ENCODE data around the gene RAB40B.

RAB40B gene

DNA sequence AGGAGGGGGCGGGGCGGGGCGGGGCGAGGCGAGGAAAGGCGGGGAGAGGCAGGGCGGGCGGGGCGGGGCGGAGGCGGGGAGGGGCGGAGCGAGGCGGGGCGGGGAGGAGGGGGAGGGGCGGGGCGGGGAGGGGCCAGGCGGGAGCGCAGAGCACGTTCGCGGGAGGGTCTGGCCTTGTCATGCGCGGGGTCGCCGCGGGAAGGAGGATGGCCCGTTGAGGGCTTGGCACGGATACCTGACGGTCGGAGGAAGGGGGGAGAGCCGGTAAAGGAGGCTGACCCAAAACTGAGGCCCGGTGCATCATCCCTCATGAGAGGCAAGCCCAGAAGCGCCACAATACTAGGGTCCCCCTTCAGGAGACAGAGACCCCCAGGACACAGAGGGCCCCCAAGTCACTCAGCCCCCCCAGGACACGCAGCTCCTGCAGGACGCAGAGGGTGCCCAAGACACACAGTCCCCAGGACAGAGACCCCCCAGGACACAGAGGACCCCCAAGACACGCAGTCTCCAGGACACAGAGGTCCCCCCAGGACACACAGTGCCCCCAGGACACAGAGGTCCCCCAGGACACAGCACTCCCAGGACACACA lies 49.7 kb downstream of the RAB40B start:
- DNase-seq = peak; percentile 72

DNA sequence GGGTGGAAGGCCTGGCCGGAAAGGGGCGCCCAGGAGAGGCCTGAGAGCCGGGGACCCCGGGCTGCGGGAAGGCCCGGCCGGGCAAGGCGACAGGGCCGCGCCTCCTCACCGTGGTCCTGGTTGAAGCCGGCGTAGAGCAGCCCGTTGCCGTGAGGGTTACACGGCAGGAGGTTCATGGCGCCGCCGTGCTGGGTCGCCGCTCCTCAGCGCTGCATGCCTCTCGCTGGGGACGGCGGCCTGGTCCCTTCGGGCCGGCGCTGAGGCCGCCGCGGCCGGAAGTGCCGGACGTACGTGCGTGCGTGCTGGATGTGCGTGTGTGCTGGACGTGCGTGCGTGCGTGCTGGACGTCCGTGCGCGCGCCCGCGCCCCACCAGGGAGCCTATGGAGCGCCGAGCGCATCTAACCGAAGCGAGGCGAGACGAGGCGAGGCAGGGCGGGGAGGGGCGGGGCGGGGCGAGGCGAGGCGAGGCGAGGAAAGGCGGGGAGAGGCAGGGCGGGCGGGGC lies 50.3 kb downstream of the RAB40B start, which contains the start of gene WDR45B:
WDR45B (minus strand) TSS at position 280 of the 504 bp plus-strand sequence; CDS start at position 176, 104 bp downstream.
- DNase-seq = peak; percentile 94

DNA sequence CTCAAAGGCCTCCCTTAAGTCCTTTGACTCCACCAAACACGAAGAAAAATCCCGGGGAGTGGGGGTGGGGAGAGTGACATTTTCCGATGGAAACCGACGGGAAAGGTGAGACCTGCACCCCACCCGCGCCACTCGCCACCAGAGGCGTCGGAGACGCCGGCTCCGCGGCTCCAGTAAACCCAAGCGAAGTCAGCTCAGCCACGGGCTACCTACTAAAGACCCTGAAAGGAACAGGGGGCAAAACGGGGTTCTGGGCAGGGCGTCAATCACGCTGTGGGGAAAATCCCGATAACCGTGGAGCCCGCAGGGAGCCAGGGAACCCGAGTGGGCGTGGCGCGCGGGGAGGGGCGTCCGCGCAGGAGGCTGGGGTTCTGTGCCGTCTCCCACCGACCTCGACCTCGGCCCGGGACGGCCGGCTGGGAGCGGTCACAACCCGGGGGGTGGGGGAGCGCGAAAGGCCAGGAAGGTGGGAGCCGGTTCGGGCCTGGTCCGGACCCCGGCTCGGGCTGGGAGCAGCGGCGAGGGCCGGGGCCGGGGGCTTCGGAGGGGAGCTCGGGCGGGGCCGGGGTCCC lies 50.8 kb downstream of the RAB40B start:
- no peak for DNase-seq

DNA sequence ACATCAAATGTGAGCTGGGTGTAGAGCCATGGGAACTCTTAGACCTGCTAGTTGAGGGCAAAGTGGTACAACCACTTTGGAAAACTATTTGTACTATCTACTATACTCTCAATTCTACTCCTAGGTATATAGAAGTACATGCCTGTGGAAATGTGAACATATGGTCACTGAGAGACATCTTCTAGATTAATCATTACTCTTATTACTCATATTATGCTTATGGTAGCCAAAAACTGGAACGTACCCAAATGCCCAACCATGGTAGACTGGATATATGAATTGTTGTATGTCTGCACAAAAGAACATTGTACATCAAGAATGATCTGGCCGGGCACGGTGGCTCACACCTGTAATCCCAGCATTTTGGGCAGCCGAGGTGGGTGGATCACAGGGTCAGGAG lies 53.0 kb downstream of the RAB40B start:
- no peak for DNase-seq

DNA sequence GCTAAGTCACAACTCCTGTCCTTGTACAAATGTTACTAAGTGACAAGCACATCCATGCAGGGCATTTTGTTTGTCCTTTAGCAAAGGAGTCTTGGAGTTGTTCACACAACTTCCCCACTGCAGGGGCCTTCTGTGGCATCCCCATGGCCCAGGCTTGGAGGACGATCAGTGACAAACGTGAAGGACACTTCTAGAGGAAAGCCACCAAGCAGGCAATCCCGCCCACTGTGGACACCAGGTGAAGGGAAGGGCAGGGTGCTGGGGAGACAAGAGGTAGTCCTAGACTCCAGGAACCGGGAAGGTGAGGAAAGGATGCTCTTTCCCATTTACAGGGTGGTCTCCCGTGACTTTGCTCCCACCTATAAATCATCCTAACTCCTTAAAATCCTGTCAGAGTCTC lies 54.4 kb downstream of the RAB40B start:
- no peak for DNase-seq

DNA sequence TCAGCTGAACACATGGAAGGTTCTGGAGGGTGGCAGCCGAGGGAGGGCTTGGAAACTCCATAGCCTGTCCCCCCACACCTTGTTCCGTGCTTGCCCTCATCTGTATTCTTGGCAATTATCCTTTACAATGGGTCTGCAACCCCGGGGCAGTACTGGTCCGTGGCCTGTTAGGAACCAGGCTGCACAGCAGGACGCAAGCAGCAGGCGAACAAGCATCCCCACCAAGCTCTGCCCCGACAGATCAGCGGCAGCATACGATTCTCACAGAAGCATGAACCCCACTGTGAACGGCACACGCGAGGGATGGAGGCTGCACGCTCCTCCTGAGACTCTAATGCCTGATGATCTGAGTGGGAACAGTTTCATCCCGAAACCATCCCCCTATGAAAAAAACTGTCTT lies 56.5 kb downstream of the RAB40B start:
- DNase-seq = no peak

DNA sequence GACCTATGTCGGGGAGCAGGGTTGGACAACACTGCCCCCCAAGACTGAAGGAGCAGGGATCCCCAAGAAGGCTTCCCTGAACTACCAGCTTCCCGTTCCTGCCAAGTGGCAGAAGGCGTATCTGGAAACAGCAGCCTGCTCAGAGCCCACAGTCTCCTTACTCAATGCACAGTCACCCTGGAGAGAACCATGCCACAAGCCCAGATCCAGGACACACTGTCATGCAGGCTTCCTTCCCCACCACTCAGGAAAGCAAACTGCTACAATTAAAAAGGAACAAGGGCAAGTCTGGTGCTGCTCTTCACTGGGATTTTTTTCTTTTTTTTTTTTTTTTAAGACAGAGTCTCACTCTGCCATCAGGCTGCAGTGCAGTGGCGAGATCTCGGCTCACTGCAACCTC lies 58.5 kb downstream of the RAB40B start:
- no peak for DNase-seq

DNA sequence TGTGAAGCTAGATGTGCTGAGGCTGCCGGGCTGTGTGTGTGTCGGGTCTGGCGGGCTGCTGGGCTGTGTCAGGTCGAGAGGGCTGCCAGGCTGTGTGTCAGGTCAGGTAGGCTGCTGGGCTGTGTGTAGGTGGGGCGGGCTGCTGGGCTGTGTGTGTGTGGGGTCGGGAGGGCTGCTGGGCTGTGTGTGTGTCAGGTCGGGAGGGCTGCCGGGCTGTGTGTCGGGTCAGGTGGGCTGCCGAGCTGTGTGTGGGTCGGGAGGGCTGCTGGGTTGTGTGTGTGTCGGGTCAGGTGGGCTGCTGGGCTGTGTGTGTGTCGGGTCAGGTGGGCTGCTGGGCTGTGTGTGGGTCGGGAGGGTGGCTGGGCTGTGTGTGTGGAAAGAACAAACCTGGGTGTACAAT lies 58.9 kb downstream of the RAB40B start:
- no peak for DNase-seq

DNA sequence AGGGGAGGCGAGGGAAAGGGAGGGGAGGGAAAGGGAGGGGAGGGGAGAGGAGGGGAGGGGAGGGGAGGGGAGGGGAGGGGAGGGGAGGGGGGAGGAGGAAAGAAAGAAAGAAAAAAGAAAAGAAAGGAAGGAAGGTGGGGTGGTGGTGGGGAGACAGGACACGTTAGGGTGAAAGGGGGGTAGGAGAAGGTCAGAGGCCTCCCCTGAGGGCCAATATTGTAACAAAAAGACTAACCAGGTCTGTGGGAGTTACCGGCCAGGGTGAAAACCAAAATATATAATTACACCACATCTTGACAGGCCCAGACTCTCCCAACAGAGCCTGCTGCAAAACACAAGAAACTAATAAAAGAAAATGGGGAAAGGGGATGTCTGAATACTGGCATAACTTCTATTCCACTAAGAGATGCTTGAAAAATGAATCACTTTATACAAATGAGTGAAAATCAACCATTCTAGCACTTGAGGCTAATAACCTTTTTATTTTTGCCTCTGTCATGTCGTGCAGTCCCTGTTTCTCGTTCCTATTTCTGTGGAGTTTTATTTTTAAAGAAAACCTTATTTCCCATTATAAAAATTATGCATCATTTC lies 60.2 kb downstream of the RAB40B start:
- no peak for DNase-seq

DNA sequence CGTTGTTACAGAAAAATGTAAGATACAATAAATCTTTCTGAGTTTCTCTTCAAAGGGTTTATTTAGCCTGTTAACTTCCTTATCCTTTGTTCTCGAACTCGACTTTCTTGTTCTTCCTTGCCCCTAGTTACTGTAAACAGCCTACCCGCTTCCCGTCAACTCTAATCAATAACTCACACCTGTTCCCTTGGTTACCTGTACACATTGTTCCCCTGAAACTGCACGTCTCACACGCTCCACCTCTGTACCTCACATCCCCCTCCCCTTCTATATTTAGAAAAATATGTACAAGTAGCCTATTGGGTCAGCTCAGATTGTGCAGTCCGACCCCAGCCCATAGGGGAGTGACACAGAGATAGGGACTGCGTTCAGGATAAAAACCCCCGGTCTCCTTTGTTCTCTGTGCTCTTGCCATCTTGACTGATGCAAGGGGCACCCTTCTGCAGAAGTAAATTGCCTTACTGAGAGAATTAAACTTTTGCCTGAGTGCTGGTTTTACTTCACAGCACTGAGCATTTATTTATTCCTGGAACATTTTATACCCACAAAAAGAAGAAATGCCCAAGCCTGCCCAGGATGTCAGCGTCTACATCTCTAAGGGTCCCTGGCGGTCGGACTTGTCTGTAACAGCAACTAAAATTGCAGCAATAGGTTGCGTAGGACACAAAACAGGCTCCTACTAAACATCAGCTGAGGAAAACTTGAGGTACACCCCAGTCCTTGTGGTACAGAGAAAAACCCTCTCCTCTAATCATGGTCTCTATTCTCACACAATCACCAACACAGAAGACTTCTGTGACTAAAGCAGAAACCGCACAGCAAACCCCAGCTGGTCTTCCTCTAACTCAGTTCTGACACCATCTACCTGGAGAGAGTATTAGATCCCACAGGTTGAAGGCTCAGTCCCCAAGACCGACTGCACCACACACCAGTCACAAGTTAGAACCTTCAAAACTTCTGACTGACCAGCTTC lies 61.6 kb downstream of the RAB40B start:
- DNase-seq = no peak

DNA sequence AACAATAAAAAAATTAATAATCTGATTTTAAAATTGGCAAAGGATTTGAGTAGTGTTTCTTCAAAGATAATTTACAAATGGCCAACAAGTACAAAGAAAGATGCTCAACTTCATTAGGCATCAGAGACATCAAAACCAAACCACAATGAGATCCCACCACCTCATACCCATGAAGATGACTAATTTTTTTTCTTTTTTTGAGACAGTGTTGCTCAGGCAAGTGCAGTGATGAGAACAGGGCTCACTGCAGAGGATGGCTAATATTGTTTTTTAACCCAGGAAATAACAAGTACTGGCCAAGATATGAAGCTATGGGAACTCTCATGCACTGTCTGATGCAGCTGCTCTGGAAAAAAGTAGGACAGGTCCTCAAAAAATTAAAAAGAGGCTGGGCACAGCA lies 65.2 kb downstream of the RAB40B start:
- no peak for DNase-seq

DNA sequence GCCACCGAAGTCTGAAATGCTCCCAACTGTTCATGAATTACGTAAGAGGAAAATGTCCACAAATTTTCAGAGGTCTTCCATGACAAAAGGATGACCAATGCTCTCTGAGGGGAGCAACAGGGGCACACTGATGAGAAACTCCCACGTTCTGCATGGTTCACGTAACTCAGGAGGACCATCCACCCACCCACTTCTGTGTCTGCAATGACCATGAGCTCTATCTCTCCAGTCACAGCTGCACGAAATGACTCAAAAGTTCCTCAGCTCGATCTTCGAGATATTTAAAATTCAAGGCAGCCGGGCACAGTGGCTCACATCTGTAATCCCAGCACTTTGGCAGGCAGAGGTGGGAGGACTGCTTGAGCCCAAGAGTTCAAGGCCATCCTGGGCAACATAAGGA lies 66.0 kb downstream of the RAB40B start:
- no peak for DNase-seq

DNA sequence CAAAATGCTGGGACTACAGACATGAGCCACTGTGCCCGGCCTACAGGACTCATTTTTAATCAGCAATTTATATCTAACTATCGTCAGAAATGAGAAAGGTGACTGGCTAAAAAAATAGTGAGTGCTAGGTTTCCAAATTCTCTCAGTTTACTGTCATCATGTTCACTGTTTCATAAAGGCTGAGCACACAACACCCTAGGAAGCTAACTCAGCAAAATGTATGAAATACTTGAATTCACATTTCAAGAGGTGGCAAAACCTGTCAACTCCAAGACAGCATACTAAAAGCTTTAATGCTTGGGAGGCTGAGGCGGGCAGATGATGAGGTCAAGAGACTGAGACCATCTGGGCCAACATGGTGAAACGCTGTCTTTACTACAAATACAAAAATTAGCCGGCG lies 67.0 kb downstream of the RAB40B start:
- DNase-seq = no peak

DNA sequence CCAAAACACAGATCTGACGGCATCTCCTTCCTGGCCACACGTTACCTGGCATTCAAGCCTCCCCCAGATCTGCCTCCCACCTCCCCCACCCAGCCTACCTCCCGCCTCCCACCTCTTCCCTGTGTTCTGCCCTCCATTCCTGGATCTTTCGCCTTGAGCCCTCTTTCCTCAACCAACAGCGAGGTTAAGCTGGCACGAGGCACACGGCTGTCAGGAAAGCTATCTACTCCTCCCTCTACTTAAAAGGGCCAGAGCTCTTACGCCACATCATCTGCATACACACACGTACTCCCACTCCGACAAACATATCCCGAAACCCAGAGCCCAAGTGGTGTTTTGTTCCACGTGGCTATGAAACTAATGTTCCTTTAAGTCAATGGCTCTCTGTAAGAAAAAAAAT lies 68.3 kb downstream of the RAB40B start:
- DNase-seq = no peak

DNA sequence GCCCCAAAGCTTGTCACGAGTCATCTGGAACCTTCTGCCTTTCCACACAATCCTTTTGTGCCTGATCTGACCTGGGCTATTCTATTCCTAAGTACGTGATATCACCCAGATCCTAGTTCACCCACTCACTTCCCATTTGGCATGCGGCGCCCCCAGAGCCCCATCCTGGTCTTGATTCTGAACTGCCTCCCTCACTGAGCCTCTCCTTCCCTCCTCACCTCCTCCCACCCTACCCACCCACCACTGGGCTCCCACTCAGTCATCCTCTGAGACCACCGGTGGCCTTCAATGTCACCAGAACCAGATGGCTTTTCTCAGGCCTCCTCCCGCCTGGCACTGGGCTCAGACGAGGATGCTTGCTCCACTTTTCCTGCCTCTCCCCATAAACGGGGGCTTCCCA lies 68.8 kb downstream of the RAB40B start:
- no peak for DNase-seq

DNA sequence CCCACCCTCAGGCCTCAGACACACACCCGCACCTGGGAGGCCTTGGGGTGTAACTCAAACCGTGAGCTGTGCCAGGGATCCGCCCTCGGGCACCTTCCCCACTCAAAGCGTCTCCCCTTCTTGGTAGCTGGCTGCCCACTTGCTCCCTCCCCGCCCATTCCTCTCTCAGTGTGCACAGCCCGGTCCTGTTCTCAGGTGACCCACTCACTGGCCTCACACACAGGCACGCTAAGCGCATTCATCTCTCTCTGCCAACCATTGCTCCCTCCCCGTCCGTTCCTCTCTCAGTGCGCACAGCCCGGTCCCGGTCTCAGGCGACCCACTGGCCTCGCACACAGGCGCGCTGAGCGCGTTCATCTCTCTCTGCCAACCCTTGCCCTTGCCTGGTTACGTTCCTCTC lies 71.1 kb downstream of the RAB40B start:
- no peak for DNase-seq

DNA sequence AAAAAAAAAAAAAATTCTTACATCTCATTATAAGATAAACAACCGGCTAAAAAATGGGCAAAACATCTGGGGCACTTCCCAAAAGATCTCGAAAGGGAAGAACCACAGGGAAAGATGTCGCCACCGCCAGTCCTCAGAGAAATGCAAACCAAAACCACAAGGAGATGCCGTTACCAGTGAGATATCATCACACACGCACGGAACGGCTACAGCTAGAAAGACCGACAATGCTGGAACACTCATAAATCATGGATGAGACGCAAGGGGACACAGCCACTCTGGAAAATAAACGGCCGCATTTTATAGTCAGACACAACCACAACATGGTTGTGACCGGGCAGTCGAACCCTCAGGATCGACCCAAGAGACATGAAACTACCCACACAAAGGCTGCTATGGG lies 74.8 kb downstream of the RAB40B start:
- DNase-seq = no peak

DNA sequence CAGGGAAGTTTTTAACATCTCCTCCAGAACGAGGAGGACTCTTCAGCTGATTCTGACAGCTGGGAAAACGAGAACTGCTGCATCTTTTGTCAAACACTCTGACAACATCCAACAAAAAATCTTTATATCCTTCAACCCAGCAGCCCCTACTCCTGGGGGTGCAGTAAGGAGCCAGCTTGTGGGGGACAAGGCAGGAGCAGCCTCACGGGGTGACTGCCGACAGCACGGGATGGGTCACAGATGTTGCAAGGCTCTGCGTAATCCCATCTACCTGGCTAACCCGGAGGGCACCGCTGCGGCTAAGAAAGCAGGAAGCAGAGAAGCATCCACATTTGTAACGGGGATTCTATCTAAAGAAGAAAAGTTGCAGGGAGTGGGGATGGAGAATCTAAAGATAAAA lies 78.9 kb downstream of the RAB40B start:
- DNase-seq = no peak

DNA sequence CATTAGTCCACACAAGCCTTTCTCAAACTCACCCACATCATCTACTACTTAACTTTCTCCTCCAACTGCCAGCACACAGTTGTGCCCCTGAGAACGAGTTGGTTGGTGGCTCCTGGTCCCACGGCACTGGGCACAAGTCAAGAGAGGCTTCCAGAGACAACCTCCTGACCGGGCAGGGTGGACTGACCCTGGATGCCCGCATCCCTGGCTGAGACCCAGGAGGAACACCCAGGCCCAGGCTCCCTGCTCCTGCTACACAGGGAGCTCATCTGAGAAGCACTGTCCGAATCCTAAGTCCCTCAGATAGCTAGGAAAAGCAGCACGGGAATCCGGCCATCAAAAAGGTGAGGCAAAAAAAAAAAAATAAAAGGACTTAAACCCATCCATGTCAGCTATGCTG lies 79.3 kb downstream of the RAB40B start:
- DNase-seq = no peak

DNA sequence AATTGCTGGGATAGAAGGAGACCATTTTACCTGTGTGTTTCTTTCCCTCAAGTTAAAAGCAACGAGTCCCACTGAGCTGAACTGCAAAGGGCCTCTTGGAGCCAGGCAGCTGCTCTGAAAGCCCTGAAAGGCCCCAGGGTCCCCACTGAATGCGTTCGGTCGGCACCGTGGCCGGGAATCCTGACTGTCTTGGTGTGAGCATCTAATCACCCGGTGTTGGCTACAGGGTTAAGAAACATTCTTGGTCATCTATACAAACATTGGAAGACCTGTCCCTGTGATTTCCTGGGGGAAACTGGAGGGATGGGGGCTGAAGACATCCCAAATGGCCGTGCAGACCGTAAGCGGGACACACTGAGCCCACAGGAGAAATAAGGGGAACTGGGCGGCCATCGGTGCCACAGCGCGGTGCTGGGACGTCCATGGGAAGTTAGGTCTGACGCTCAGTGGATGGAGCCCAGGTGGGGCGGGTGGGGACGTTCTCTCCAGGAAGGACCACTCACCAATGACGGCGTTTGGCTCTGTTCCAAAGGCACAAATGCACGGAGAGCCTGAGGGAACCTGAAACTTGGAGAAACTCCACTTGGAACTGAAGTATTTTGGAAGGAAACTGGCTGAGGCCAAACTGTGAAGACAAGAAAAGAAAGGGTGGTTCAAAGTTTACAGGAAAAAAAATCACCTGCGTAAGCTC lies 82.3 kb downstream of the RAB40B start:
- DNase-seq = no peak

DNA sequence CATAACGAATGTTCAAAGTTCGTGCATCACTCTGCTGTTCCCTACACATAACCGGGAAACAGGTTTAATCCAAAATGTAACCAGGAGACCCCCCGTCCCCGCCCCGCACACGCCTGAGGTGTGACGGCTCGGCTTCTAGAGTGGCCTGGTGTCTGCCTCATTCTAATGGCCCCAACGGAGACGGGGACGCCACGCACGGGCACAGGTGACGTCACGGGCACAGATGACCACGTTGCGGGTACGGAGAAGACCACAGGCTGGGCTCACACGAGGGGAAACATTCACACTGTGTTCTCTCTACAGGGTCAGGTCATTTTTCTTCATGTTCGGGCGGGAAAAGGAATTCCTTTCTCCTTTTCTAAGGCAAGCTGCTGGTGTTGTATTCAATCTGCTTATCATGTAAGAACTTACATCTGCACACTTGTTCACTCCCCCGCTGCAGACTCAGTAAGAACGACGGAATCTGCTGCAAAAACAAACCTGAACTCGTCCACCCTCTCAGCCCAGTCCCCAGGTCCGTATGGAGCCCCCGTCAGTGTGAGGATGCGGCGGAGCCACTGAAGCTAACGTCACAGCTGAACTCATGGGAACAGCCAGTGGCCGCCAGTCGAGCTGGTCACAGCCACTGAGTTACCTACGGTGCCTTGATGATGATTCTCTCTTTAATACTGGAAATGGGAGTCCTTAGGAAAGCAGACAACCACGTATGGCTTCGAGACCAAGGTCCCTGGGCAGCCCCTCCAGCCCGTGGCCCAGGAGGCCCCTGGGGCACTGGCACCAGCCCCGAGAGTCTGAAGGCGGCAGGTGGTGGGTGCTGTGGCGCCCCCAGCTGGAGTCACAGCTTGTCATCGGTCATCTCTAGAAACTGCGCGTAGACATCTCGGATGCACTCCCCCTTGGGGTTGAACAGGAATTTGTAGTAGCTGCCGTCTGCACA lies 83.1 kb downstream of the RAB40B start:
- DNase-seq = no peak
